GM18502 (cell line): ENCODE results near the gene TMEM217.

Source experiments
- ATAC-seq: cut with Tn5 transposase; IDR thresholded peaks from one replicate; pipeline ENCODE4 v1.9.1; 2021; ENCODE audit warnings: mild to moderate bottlenecking; ENCODE audit not compliant: unreplicated experiment, poor library complexity

The TMEM217 gene

GRCh38 chr6:37251211-37251780, 6.6 kb downstream of the TMEM217 start:
- no peak for ATAC-seq

DNA sequence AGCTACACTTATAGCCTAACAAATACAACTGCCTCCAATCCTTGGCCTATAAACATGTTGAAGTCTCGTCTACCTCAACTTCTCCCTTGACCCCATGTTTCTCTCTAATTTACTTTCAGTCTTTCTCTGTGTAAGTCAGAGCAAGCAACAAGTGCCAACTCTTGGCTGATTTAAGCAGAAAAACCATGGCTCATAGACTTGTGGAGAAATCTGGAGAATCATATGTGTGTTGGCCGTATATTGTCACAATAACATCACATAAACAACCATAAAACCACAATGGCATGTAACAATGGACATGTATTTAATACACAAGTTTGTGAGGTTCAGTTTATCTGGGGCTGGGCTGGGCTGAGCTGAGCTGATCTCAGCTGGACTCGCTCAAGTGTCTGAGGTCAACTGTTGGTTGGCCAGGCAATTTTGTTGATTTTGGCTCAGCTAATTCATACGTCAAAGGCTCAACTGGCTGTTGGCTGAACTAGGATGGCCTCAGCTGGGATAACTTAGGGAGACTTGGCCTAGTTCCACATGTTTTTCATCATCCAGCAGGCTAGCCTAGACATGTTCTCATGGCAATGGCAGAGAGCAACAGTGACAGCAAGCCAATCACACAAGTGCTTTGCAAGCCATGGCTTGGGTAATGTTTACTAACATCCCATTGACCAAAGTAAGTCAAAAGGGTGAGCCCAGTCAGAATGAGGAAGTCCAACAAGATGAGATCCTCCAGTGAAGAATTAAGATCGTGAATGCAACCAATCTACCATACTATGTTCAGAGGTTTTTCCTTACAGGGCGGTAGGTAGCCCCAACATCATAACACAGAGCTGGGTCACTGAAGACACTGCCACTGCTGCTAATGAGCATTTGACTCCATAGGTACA, 13.3 kb downstream of the TMEM217 start:
- no peak for ATAC-seq

GRCh38 chr6:37243816-37244370, 14.1 kb downstream of the TMEM217 start:
- ATAC-seq = no peak

DNA sequence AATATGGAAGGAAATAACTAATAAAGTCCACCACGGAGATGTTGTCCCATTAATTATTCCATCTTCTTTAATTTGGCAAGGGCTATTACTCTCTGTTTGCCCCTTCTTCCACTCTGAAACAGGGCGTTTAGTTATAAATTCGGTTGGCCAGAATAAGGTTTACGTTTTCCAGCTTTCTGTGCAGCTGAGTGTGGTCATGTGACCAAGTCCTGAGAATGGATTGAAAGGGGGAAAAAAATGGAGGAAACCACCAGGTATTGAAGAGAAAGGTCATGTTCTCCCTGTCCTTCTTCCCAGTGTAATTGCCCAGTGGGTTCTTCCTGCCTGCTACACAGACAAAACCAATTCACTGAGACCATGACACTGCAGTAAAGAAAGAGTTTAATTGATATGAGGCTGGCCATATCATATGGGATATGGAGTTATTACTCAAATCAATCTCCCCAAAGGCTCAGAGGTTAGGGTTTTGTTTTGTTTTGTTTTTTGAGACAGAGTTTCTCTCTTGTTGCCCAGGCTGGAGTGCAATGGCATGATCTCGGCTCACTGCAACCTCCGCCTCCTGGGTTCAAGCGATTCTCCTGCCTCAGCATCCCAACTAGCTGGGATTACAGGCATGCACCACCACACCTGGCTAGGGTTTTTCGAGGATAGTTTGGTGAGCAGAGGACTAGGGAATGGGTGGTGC, 14.7 kb downstream of the TMEM217 start:
- no peak for ATAC-seq

DNA sequence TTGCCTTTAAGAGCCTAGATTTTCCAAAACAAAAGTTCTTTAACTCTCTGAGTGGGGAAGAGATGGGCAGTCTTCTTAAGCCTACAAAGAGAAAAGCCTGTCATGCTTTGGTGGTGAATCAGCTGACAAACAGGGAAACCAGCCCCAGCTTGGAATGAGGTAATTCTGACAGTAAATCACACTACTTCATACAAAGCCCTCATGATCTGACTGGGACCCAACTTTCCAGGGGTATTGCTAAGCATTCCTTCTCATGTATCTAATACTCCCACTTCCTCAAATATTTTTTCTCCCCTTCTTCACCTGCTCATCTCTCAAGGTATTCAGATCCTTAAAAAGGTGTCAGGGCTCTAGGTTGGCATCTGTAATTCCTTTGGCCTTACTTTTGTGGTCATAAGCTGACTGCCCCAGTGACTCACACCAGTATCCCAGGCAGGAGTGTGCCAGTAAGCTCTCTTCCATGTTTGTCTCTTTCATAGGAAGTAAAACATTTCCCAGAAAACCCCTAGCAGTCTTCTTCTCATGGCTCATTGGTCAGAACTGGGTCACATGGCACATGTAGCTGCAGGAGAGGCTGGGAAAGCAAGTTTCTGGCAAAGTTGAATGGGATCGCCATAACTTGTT, 15.4 kb downstream of the TMEM217 start:
- no peak for ATAC-seq

- no peak for ATAC-seq
These were observed 16.0 kb downstream of the TMEM217 start for GRCh38 chr6:37241775-37242428.

DNA sequence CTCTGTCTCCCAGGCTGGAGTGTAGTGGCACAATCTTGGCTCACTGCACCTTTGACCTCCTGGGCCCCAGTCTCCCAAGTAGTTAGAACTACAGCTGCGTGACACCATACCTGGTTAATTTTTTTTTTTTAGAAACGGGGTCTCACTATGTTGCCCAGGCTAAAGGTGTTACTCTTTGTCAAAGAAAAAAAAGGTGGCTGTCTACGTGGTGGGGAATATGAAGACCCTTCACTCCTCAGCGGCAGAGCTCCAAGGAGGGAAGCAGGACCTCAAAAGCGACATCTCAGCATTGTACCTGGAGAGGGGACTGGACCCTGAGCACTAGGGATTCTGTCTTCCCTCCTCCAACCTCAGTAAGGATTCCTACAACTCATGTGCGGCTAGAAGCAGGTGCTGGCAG, 16.8 kb downstream of the TMEM217 start:
- ATAC-seq = no peak

DNA sequence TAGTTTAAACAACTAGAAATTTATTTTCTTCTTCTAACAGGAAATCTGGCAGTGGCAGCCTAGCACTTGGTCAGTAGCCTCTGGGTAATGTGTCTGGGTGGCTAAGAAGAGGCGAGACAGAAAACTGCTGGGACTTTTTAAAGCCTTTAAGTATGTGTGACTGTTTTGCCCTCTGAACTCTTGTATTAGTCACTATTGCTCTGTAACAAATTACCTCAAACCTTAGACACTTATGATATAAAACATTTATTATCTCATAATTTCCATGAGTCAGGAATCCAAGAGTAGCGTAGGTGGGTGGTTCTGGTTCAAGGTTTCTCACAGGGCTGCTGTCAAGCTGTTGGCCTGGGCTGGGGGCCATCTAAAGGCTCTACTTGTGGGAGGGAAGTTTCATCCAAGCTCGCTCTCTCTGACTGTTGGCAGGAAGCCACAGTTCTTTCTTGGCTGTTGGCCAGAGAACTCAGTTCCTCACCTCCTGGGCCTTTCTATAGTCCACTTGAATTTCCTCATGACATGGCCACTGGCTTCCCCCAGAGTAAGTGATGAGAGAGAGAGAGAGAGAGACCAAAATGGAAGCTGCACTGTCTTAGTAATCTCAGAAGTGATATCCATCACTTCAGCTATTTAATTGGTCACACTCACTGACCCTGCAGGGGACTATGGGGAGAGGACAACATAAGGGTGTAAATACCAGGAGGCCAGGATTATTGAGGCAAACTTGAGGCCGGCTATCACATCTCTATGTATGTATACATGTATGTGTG, 17.8 kb downstream of the TMEM217 start:
- peak; percentile 58 for ATAC-seq

DNA sequence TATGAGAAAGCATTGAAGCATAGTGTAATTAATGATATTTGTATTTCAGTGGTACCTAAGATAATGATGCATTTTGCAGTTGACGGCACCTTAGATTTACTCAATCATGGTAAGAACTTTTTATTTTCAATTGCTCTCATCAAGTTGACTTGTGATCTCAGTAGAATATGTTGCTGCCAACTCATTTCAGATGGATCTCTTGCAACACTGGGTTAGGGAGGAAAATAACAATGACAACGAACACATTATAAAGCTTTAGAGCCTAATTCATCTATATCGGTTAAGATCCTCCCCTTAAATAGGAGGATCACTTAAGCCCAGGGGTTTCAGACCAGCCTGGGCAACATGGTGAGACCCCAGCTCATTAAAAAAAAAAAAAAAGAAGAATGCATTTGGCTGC, 18.4 kb downstream of the TMEM217 start:
- ATAC-seq = no peak

GRCh38 chr6:37238381-37238780, 19.6 kb downstream of the TMEM217 start:
- no peak for ATAC-seq

DNA sequence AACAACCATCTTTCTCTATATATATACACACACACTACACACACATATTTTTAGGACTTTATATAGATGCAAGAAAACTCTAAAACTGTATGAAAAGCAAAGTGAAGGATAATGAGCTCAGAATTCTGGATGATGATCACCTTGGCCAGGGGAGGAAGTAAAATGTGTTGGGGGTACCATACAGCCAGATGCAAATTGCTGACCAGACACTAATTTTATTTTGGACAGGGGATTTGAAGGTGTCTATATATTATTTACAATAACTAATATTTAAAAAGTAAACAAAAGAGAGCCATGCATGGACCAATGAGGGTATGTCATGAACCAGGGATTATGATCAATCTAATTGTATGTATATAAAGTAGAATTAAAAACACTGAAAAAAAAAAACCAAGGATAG, 20.2 kb downstream of the TMEM217 start:
- ATAC-seq = no peak

DNA sequence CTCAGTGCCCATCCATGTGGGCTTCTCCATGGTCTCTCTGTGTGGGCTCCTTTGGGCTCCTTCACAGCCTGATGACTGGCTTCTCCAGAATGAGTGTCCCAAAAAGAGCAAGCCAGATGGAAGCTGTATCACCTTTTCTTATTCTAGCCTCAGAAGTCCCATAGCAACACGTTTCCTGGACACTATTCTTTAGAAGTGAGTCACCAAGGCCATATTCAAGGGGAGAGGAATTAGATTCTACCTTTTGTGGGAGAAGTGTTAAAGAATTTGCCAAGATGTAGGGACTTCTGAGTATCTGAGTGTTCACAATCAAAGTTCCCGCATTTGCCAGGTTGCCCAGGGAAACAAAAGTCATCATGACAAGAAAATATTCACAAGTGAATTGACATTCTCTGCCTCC, 21.0 kb downstream of the TMEM217 start:
- ATAC-seq = no peak

DNA sequence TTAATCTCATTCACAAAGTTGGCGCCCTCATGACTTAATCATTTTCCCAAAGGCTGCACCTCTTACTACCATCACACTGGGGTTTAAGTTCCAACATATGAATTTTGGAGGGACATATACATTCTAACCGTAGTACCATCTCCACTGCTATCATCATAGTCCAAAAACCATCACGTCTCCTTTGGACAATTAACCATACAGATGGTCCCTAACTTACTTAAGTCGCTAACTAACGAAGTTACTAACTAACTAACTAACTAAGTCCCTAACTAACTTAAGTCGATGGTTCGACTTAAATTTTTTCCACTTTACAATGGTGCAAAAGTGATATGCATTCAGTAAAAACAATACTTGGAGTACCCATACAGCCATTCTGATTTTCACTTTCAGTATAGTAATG, 24.4 kb downstream of the TMEM217 start:
- ATAC-seq = no peak

DNA sequence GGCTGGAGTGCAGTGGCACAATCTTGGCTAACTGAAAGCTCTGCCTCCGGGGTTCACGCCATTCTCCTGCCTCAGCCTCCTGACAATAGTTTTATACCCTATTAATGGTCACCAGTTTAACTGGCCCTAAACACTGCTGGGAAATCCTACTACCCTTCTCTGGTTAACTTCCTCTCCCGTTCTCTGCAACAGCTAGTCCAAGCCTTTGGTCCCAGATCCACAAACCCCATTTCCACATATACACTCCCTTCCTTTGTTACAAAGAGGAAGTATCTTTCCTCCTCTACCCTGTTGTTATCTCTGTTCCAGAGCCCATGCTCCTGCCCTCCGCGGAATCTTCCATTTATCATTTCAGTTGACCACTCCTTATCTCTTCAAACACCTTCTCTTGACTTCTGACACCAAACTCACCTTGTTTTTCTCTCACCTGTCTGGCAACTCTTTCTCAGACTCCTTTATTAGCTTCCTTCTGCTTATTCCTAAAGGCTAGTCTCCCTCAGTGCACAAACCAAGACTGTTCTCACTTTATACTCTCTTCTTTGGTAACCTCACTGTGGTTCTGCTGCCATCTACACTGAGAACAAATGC, 25.4 kb downstream of the TMEM217 start:
- ATAC-seq = no peak

GRCh38 chr6:37230104-37230503, 27.8 kb downstream of the TMEM217 start:
- ATAC-seq = no peak

GRCh38 chr6:37225350-37226169, 32.4 kb downstream of the TMEM217 start:
- ATAC-seq = no peak

GRCh38 chr6:37222992-37223391, 35.0 kb downstream of the TMEM217 start:
- no peak for ATAC-seq
